Measurements from ENCODE around the gene ASAH2.

ASAH2 gene

DNA sequence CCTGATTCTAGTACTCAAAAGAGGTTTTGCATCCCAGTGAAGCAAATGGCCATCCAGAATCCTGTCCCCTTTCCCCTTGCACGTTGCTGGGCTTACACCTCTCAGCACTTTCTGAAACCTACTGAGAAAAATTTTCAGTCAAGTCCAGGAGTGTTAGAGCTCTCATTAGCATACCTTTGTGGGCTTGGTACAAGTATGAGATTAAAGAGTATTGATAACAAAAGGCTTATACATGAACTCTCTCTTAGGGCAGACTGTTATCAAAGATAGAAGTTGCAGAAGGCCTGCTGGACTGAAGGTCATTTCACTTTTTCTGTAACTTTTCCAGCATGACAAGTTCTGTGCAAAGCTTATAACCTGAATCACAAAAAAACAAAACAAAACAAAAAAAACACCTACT is at the start of gene ASAH2:
ASAH2 (minus strand) TSS at position 123 of the 400 bp plus-strand sequence. CDS start 2,906 bp downstream, outside the sequence.
- TF ChIP-seq, protein P1, sequence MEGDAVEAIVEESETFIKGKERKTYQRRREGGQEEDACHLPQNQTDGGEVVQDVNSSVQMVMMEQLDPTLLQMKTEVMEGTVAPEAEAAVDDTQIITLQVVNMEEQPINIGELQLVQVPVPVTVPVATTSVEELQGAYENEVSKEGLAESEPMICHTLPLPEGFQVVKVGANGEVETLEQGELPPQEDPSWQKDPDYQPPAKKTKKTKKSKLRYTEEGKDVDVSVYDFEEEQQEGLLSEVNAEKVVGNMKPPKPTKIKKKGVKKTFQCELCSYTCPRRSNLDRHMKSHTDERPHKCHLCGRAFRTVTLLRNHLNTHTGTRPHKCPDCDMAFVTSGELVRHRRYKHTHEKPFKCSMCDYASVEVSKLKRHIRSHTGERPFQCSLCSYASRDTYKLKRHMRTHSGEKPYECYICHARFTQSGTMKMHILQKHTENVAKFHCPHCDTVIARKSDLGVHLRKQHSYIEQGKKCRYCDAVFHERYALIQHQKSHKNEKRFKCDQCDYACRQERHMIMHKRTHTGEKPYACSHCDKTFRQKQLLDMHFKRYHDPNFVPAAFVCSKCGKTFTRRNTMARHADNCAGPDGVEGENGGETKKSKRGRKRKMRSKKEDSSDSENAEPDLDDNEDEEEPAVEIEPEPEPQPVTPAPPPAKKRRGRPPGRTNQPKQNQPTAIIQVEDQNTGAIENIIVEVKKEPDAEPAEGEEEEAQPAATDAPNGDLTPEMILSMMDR (IDR thresholded peaks at IDR 0.05; ENCODE audit: borderline replicate concordance, insufficient read depth, low read depth, low read length), result no peak
- H3K4me3 ChIP-seq (ENCODE audit: low read depth, low read length), result no peak within 1 kb of the TSS

DNA sequence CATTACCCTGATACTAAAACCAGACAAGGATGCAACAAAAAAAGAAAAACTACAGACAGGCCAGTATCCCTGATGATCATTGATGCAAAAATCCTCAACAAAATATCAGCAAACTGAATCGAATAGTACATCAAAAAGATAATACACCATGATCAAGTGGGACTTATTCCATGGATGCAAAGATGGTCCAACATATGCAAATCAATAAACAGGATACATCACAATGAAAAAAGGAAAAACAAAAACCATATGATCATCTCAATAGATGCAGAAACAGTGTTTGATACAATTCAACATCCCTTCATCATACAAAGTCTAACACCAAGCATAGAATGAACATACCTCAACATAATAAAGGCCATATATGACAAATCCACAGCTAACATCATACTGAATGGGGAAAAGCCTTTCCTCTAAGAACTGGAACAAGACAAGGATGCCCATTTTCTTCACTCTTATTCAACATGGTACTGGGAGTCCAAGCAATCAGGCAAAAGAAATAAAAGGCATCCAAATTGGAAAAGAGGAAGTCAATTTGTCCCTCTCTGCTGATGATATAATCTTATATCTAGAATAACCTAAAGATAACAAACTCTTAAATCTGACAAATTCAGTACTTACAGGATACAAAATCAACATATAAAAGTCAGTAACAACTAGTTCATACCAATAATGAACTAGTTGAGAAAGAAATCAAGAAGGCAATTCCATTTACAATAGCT is 48.8 kb upstream of the ASAH2 start:
- no peak overlapping the region for H3K4me3 ChIP-seq (ENCODE audit: low read depth, low read length)
- TF ChIP-seq, protein P1 (IDR thresholded peaks at IDR 0.05; ENCODE audit: borderline replicate concordance, insufficient read depth, low read depth, low read length), result no peak

DNA sequence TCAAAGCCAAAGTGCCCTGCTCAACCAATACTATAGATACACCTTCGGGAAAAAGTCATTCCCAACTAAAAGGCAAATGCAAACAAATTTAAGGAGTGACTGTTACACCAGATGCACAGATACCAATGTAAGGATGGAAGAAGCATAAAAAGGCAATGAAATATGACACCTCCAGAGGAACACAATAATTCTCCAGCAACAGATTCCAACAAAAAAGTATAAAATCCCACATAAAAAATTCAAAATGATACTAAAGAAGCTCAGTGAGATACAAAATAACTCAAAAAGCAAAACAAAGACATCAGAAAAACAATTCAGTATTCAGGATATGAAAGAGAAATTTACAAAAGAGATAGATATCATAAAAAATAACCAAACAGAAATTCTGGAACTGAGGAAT is 44.1 kb upstream of the ASAH2 start:
- H3K4me3 ChIP-seq (ENCODE audit: low read depth, low read length), result no peak overlapping the region
- TF ChIP-seq, protein P1 (IDR thresholded peaks at IDR 0.05; ENCODE audit: borderline replicate concordance, insufficient read depth, low read depth, low read length), result no peak

DNA sequence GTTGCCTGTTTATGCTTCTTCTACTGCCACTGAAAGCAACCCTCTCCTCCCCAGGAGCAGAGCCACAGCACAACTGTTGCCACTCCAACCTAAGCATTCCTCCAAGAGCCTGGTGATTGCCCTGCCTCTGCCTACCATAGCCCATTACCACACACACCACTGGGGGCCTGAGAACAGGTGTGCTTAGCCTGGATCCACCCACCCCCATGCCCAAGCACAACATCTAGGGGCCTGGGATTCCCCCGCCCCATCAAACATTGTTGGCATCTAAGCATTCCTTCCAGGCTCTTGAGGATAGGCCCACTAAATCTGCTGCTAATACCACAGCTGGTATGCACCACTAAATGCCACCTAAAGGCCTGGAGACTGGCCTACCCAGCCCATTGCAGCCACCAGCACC is 43.3 kb upstream of the ASAH2 start:
- H3K4me3 ChIP-seq (ENCODE audit: low read depth, low read length), result no peak overlapping the region
- TF ChIP-seq, protein P1 (IDR thresholded peaks at IDR 0.05; ENCODE audit: borderline replicate concordance, insufficient read depth, low read depth, low read length), result no peak

DNA sequence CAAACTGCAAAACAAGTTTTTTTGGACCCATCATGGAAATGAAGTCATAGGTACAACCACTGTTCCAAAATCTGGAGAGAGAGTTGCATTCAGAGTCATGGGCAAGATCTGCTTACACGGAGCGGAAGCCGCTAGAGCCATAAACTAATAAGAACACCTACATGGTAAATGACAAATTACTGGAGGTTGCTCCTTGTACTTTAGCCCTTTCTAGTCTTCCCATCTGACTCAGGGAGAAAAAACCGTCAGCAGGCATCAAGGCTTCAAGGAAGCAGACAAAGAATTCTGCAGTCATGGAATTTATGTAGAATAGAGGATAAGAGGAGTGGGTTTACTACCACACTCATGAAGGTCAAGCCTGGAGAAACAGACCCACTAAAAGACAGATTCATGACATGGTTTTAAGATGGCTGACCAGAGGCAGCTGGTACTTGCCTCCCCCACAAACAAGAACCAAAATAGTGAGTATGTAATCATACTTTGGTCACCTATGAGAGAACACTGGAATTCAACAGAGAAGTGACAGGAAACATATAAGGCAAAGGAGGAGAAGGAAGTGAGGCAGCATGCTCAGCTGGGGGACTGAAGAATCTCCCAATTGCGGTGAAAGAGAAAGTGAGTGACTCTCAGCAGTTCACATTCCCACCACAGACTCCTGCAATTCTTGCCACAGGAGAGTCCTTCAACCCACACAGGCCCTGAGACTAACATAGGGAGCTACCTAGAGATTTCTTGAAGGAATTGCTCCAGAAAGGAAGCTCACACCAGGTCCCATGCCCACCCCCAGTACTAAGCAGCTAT is 42.4 kb upstream of the ASAH2 start:
- no peak overlapping the region for H3K4me3 ChIP-seq (ENCODE audit: low read depth, low read length)
- TF ChIP-seq, protein P1 (IDR thresholded peaks at IDR 0.05; ENCODE audit: borderline replicate concordance, insufficient read depth, low read depth, low read length), result no peak

DNA sequence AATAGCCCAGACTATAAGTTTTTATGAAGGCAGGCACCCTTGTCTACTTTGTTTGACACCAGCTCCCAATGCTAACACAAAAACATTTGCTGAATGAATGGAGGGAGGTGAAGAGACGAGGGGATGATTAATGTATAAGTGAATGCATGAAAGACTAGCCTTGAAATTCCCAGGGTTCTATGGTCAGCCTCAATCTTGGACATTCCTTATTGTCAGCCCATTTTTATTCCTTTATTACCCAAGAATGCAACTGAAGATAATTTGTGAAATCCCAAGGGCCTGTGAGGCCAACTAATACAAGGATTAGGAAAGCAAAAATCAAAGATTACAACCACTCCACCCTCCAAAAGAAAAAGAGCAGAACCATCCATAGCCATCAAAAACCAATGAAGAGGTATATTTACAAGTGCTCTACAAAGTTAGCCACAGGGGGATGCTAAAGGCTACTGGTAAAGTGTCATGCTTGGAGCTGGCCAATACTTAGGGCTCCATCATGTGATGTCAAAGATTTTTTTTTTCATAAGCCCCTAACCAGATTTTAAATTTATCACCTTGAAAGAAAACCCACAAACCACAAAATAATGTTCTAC is 40.0 kb upstream of the ASAH2 start:
- no peak overlapping the region for H3K4me3 ChIP-seq (ENCODE audit: low read depth, low read length)
- TF ChIP-seq, protein P1 (IDR thresholded peaks at IDR 0.05; ENCODE audit: borderline replicate concordance, insufficient read depth, low read depth, low read length), result peak; percentile 41; the same call in 1 of the 2 replicates

All from GM12875 (cell line).